PFSK-1 (cell line): ENCODE data around the gene PFKP.

ENCODE experiments used
- POLR2AphosphoS5 ChIP-seq: IDR thresholded peaks from 2 replicates; pipeline ENCODE4 v1.6.1; 2012; ENCODE audit warnings: low read depth, mild to moderate bottlenecking, control low read depth, low read length, moderate library complexity
- SIN3A ChIP-seq: IDR thresholded peaks from 2 replicates; pipeline ENCODE4 v1.6.1; 2012; ENCODE audit warnings: mild to moderate bottlenecking, low read length, moderate library complexity, borderline replicate concordance; ENCODE audit not compliant: insufficient read depth
- TAF1 ChIP-seq: IDR thresholded peaks from 2 replicates; pipeline ENCODE4 v1.6.1; 2012; ENCODE audit warnings: low read length, control low read depth, borderline replicate concordance; ENCODE audit not compliant: insufficient read depth
- TF ChIP-seq, protein P1 (sequence below), 2 experiments: IDR thresholded peaks; 2 replicates each; pipeline versions ENCODE4 v1.6.1 to v1.8.0; 2011 to 2012; ENCODE audit warnings: low read depth in 2 of 2, low read length in 2 of 2, control low read depth in 1 of 2, inconsistent platforms in 1 of 2, mild to moderate bottlenecking in 1 of 2, moderate library complexity in 1 of 2; ENCODE audit not compliant: insufficient read depth in 1 of 2

DNA sequence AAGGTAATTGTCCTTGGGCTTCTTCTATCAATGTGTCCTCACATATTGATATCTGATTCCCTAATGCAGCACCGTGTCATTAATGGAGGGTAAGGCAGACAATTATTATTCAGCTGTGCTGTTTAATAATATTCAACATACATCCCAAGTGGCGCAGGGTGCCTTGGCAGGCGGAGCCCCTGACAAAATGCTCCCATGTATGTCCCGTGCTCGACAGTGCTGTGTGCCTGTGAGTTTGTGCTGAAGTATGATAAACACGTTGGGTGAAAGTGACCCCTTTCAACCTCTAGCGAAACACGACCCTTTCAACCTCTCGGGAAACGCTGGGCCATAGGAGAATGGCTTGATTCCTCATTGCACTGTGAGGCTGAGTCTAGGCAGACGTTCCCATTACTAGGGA lies 31.3 kb downstream of the PFKP start:
- TF ChIP-seq, protein P1, sequence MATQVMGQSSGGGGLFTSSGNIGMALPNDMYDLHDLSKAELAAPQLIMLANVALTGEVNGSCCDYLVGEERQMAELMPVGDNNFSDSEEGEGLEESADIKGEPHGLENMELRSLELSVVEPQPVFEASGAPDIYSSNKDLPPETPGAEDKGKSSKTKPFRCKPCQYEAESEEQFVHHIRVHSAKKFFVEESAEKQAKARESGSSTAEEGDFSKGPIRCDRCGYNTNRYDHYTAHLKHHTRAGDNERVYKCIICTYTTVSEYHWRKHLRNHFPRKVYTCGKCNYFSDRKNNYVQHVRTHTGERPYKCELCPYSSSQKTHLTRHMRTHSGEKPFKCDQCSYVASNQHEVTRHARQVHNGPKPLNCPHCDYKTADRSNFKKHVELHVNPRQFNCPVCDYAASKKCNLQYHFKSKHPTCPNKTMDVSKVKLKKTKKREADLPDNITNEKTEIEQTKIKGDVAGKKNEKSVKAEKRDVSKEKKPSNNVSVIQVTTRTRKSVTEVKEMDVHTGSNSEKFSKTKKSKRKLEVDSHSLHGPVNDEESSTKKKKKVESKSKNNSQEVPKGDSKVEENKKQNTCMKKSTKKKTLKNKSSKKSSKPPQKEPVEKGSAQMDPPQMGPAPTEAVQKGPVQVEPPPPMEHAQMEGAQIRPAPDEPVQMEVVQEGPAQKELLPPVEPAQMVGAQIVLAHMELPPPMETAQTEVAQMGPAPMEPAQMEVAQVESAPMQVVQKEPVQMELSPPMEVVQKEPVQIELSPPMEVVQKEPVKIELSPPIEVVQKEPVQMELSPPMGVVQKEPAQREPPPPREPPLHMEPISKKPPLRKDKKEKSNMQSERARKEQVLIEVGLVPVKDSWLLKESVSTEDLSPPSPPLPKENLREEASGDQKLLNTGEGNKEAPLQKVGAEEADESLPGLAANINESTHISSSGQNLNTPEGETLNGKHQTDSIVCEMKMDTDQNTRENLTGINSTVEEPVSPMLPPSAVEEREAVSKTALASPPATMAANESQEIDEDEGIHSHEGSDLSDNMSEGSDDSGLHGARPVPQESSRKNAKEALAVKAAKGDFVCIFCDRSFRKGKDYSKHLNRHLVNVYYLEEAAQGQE (IDR thresholded peaks at IDR 0.05; ENCODE audit: insufficient read depth in 1 of 2, low read depth in 2 of 2, low read length in 2 of 2), result no peak
- TF ChIP-seq POLR2AphosphoS5, result no peak
- TF ChIP-seq SIN3A, result no peak
- TF ChIP-seq TAF1, result no peak
